Neutrophil (primary cell): ENCODE results near the gene UGT1A5.
"Not testable (repeated sequence)": the region's sequence is repeated elsewhere in the genome, so short reads cannot be mapped to it uniquely, and the experiment has no call there.

ENCODE experiments used
- H3K27ac ChIP-seq: fragments of 200-600 bp; sonication (generic); 2 replicates; pipeline ENCODE4 v1.5.1; 2016; ENCODE audit warnings: mild to moderate bottlenecking, moderate library complexity
- H3K27me3 ChIP-seq: fragments of 200-600 bp; sonication (generic); 2 replicates; pipeline ENCODE4 v1.6.0; 2016; ENCODE audit warnings: mild to moderate bottlenecking
- H3K36me3 ChIP-seq: fragments of 200-600 bp; sonication (generic); 2 replicates; pipeline ENCODE4 v1.5.1; 2017
- H3K4me1 ChIP-seq, 2 experiments: fragments of 200-600 bp in 1 of 2; sonication (generic) in 1 of 2; 1 replicate in 1 of 2; 2 replicates in 1 of 2; pipeline versions ENCODE4 v1.5.1 to v1.6.1; 2013 to 2016; ENCODE audit warnings: low read depth in 1 of 2, low read length in 1 of 2, mild to moderate bottlenecking in 1 of 2, moderate library complexity in 1 of 2; ENCODE audit not compliant: control insufficient read depth in 1 of 2, insufficient read depth in 1 of 2
- H3K4me3 ChIP-seq, 2 experiments: fragments of 200-600 bp in 1 of 2; sonication (generic) in 1 of 2; 1 replicate in 1 of 2; 2 replicates in 1 of 2; pipeline ENCODE4 v1.5.1; 2013 to 2016; ENCODE audit warnings: low read depth in 1 of 2, low read length in 1 of 2, mild to moderate bottlenecking in 1 of 2, moderate library complexity in 1 of 2
- H3K9me3 ChIP-seq: fragments of 200-600 bp; sonication (generic); 2 replicates; pipeline ENCODE4 v1.5.1; 2016
- TF ChIP-seq, protein P1 (sequence below): fragments of 200-600 bp; sonication (generic); IDR thresholded peaks from 2 replicates; pipeline ENCODE4 v1.5.1; 2016; ENCODE audit warnings: antibody characterized with exemption

UGT1A5 gene

DNA sequence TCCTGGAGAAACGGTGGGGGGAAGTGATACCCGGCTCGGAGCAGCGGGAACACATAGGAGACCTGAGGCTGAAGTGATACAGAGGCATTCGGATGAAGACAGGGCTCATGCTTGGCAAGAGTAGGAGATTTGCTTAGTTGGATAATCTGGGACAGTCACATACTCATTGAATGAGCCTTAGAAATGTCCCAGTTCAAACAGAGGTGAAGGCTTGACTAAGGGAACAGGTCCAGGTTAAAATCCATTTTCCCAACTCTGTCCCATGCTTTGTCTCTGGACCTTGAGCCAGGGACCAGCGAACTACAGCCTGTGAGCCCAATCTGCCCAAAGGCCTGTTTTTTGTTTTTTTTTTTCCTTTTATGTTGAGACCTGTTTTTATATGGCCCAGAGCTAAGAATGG lies 18.7 kb upstream of the UGT1A5 start:
- Histone ChIP-seq H3K4me1 (no peaks in the 10 kb centered on the region), H3K27ac (no peak overlapping the region), H3K4me3 (no peak overlapping the region), H3K9me3 (no peaks in the 10 kb centered on the region), H3K36me3 (no peaks in the 10 kb centered on the region), H3K27me3 (no peaks in the 10 kb centered on the region)
- TF ChIP-seq, protein P1, sequence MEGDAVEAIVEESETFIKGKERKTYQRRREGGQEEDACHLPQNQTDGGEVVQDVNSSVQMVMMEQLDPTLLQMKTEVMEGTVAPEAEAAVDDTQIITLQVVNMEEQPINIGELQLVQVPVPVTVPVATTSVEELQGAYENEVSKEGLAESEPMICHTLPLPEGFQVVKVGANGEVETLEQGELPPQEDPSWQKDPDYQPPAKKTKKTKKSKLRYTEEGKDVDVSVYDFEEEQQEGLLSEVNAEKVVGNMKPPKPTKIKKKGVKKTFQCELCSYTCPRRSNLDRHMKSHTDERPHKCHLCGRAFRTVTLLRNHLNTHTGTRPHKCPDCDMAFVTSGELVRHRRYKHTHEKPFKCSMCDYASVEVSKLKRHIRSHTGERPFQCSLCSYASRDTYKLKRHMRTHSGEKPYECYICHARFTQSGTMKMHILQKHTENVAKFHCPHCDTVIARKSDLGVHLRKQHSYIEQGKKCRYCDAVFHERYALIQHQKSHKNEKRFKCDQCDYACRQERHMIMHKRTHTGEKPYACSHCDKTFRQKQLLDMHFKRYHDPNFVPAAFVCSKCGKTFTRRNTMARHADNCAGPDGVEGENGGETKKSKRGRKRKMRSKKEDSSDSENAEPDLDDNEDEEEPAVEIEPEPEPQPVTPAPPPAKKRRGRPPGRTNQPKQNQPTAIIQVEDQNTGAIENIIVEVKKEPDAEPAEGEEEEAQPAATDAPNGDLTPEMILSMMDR = no peak

DNA sequence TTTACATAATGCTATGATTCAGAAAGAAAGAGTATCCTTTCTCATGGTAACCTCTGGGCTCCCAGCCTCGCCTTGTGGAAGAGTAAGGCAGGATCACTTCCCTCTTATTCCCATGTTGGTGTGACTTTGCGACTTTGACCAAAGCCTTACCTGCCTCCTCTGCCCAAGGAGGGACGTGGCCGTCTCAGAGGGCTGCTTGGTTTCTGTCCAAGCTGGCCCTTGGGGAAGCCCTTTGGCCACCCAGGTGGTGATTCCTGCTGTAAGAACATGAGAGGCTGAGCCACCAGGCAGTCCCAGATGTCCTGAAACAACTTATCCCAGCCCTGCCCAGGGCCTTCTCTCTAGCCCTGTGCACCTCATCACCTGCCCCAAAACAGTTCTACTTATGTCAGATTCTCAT lies 14.0 kb upstream of the UGT1A5 start:
- H3K9me3 ChIP-seq = no peaks in the 10 kb centered on the region
- TF ChIP-seq, protein P1 = no peak

DNA sequence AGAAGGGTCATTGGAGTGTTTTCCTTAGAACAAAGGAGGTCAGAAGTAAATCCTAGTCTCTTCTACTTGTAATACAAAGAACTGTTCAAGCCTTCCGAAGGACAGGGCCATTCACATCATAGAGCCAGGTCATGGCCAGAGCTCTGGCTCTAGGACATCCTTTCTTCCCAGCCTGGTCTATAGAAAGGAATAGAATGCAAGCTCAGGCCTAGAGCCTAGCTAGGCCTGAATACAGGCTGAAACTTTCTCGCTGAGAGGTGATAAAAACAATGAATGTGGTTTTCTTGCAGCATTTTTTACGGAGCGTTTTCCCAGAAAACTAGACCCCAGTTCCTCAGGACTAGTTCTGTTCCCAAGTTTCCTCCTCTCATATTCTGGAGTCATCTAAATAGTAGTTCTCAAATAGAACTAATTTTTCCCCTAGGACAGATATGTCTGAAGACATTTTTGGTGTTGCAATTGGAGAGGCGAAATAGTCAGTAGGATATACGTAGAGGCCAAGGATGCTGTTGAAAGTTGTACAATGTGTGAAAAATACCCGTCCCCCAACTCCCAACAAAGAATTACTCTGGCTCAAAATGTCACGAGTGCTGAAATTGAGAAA lies 13.2 kb upstream of the UGT1A5 start:
- Histone ChIP-seq H3K9me3 (no peaks in the 10 kb centered on the region), H3K36me3 (no peaks in the 10 kb centered on the region), H3K27me3 (no peaks in the 10 kb centered on the region), H3K4me1 (no peaks in the 10 kb centered on the region), H3K4me3 (no peak overlapping the region), H3K27ac (no peak overlapping the region)
- TF ChIP-seq, protein P1 = no peak

More for the DNA sequence above, 14.0 kb upstream of the UGT1A5 start:
- no peaks in the 10 kb centered on the region for H3K27me3 ChIP-seq
- H3K27ac ChIP-seq = no peak overlapping the region
- no peaks in the 10 kb centered on the region for H3K4me1 ChIP-seq
- no peak overlapping the region for H3K4me3 ChIP-seq
- no peaks in the 10 kb centered on the region for H3K36me3 ChIP-seq

DNA sequence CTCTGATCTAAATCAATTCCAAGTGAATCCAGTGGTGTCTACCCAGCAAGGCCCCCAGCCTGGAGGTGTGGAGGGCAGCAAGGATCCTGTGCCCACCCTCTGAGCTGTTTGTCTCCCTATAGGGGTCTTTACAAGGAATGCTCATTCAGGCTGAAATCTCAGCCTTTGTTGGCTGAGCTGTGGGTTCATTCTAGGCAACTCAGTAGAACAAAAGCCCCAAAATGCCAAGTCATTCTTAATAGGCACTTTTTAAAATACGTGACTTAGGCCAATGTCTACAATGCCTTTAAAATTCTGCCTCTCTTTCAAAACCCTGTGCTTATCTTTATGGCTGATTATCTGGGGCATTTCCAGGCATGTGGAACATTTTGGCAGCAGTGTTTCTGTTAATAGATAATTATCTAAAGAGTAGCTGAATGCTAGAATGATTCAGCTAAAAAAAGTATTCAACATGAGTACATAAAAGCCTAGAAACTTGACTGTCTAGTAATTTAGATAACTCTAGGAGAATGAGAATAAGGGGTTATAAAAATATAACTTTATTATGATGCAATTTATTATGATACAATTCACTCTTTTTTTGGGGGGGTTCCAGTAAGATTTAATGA lies 12.6 kb upstream of the UGT1A5 start:
- Histone ChIP-seq H3K4me1 (no peaks in the 10 kb centered on the region), H3K27ac (no peak overlapping the region), H3K9me3 (no peaks in the 10 kb centered on the region), H3K36me3 (no peaks in the 10 kb centered on the region), H3K4me3 (no peak overlapping the region), H3K27me3 (no peaks in the 10 kb centered on the region)
- TF ChIP-seq, protein P1 = no peak

DNA sequence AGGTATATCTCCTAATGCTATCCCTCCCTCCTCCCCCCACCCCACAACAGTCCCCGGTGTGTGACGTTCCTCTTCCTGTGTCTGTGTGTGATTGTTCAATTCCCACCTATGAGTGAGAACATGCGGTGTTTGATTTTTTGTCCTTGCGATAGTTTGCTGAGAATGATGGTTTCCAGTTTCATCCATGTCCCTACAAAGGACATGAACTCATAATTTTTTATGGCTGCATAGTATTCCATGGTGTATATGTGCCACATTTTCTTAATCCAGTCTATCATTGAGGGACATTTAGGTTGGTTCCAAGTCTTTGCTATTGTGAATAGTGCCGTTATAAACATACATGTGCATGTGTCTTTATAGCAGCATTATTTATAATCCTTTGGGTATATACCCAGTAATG lies 11.9 kb upstream of the UGT1A5 start:
- not testable (repeated sequence) for H3K27ac ChIP-seq

DNA sequence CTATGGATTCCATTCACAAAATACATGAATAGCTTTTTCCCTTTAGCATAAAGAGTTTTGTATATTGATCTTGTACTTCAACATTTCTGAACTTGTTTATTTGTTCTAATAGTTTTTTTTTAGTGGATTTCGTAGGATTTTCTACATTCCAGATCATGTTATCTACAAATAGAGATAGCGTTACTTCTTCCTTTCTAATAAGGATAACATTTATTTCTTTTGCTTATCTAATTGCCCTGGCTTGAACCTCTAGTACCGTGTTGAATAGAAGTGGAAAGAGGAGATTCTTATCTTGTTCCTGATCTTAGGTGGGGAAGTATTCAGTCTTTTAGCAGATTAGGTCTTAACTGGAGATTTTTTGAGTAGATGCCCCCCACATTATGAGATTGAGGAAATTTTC lies 10.5 kb upstream of the UGT1A5 start:
- Histone ChIP-seq H3K36me3 (no peaks in the 10 kb centered on the region), H3K4me3 (no peak overlapping the region)
- TF ChIP-seq, protein P1 = no peak

More for the DNA sequence above, 11.9 kb upstream of the UGT1A5 start:
- not testable (repeated sequence) for H3K4me3 ChIP-seq, H3K9me3 ChIP-seq, H3K27me3 ChIP-seq, H3K36me3 ChIP-seq, H3K4me1 ChIP-seq

More for the DNA sequence above, 10.5 kb upstream of the UGT1A5 start:
- Histone ChIP-seq H3K27me3 (no peaks in the 10 kb centered on the region), H3K9me3 (no peaks in the 10 kb centered on the region), H3K27ac (no peak overlapping the region), H3K4me1 (no peaks in the 10 kb centered on the region)
